ENCODE measurements around the gene KLHL12.

The KLHL12 gene

GRCh38 chr1:202857136-202857610 lies 69.9 kb downstream of the KLHL12 start:
- Histone ChIP-seq H3K27ac (ENCODE audit: low read length) (no peak overlapping the region), H3K36me3 (ENCODE audit: control insufficient read depth in 1 of 2, insufficient read depth in 2 of 2, low read length in 2 of 2) (no peaks in the 10 kb centered on the region), H3K9me3 (ENCODE audit: control insufficient read depth in 1 of 2, low read length in 2 of 2) (no peaks in the 10 kb centered on the region), H3K27me3 (ENCODE audit: low read depth, low read length) (no peaks in the 10 kb centered on the region), H3K4me1 (ENCODE audit: control insufficient read depth in 1 of 2, insufficient read depth in 2 of 2, low read length in 2 of 2) (peaks cover 0 to 20% of the 10 kb centered on the region in 2 donors), H3K4me3 (ENCODE audit: low read depth in 1 of 2, low read length in 2 of 2) (no peak overlapping the region)

GRCh38 chr1:202856014-202856413 lies 71.0 kb downstream of the KLHL12 start:
- peaks cover 0 to 12% of the 10 kb centered on the region in 2 donors for H3K4me1 ChIP-seq (ENCODE audit: control insufficient read depth in 1 of 2, insufficient read depth in 2 of 2, low read length in 2 of 2)
- no peaks in the 10 kb centered on the region for H3K36me3 ChIP-seq (ENCODE audit: control insufficient read depth in 1 of 2, insufficient read depth in 2 of 2, low read length in 2 of 2)
- no peak overlapping the region for H3K27ac ChIP-seq (ENCODE audit: low read length)
- no peak overlapping the region for H3K4me3 ChIP-seq (ENCODE audit: low read depth in 1 of 2, low read length in 2 of 2)
- no peaks in the 10 kb centered on the region for H3K9me3 ChIP-seq (ENCODE audit: control insufficient read depth in 1 of 2, low read length in 2 of 2)
- no peaks in the 10 kb centered on the region for H3K27me3 ChIP-seq (ENCODE audit: low read depth, low read length)

DNA sequence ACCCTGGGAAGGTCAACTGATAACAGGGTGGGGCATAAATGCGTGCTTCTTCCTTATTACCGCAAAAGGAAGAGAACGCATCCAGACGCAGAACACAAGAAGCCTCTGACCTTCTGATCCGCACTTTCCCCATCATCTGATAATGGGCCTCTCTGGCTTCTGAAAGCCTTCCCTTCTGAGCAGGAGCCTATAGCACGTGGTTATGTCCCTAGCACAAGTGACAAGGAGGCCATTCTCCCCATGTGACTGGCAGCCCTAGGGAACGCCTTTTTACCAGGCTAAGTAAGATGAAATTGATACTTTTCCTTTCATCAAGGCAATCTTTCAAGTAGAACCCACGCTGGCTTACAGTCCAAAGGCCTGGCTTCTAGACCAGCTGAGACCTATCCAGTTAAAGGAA lies 72.2 kb downstream of the KLHL12 start:
- H3K36me3 ChIP-seq (ENCODE audit: control insufficient read depth in 1 of 2, insufficient read depth in 2 of 2, low read length in 2 of 2), result no peaks in the 10 kb centered on the region
- no peak overlapping the region for H3K4me3 ChIP-seq (ENCODE audit: low read depth in 1 of 2, low read length in 2 of 2)
- H3K27me3 ChIP-seq (ENCODE audit: low read depth, low read length), result no peaks in the 10 kb centered on the region
- H3K27ac ChIP-seq (ENCODE audit: low read length), result no peak overlapping the region
- no peaks in the 10 kb centered on the region for H3K9me3 ChIP-seq (ENCODE audit: control insufficient read depth in 1 of 2, low read length in 2 of 2)
- peaks cover 0 to 7% of the 10 kb centered on the region in 2 donors for H3K4me1 ChIP-seq (ENCODE audit: control insufficient read depth in 1 of 2, insufficient read depth in 2 of 2, low read length in 2 of 2)

DNA sequence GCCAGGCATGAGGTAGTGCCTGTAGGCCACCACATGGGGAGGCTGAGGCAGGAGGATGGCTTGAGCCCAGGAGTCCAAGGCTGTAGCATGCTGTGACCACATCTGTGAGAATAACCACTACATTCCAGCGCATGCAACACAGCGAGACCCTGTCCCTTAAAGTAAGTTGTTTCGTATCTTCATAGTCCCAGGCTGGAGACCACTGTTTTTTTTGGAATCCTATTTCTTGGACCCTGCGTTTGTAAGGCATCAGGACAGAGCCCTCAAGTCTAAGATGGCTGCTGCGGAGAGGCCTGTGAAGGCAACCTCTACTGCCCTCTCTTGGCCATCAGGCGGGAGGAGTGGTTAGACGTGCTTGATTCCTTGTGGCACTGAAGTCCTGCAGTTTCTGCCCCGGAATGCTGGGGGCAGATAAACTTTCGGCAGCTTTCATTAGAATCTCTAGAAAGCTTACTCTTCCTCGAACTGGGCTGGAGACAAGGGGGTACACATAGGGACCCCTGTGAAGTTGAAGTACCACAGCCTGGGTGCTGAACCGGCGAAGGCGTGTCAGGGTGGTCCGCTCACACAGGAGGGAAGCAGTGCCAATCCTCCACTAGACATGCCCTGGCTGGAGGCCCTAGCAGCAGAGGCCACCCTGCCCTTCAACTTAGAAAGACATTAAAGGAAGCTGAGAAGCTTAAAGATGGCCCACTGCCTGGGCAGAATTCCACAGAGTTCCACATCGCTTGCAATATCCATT lies 74.7 kb downstream of the KLHL12 start:
- Histone ChIP-seq H3K4me1 (ENCODE audit: control insufficient read depth in 1 of 2, insufficient read depth in 2 of 2, low read length in 2 of 2) (no peaks in the 10 kb centered on the region), H3K36me3 (ENCODE audit: control insufficient read depth in 1 of 2, insufficient read depth in 2 of 2, low read length in 2 of 2) (no peaks in the 10 kb centered on the region), H3K9me3 (ENCODE audit: control insufficient read depth in 1 of 2, low read length in 2 of 2) (no peaks in the 10 kb centered on the region), H3K4me3 (ENCODE audit: low read depth in 1 of 2, low read length in 2 of 2) (no peak overlapping the region), H3K27me3 (ENCODE audit: low read depth, low read length) (no peaks in the 10 kb centered on the region), H3K27ac (ENCODE audit: low read length) (no peak overlapping the region)

GRCh38 chr1:202850593-202851362 lies 76.3 kb downstream of the KLHL12 start:
- Histone ChIP-seq H3K9me3 (ENCODE audit: control insufficient read depth in 1 of 2, low read length in 2 of 2) (no peaks in the 10 kb centered on the region), H3K36me3 (ENCODE audit: control insufficient read depth in 1 of 2, insufficient read depth in 2 of 2, low read length in 2 of 2) (no peaks in the 10 kb centered on the region), H3K27ac (ENCODE audit: low read length) (no peak overlapping the region), H3K4me1 (ENCODE audit: control insufficient read depth in 1 of 2, insufficient read depth in 2 of 2, low read length in 2 of 2) (no peaks in the 10 kb centered on the region), H3K27me3 (ENCODE audit: low read depth, low read length) (no peaks in the 10 kb centered on the region), H3K4me3 (ENCODE audit: low read depth in 1 of 2, low read length in 2 of 2) (no peak overlapping the region)

DNA sequence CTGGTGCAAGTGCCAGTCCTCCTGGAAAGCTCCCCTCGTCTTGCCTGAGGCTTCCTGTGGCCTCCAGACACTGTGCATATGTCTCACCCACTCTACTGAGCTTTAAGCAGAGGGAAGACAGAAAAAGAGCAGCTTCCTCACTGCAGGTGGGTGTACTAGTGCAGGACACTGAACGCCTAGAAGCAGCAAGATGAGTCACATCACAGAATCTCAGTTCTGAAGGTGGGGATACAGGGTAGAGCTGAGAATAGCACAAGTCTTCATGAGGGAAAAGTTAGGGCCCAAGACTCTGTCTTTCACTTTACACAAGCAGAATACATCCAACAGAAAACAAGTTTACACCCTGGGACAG lies 78.9 kb downstream of the KLHL12 start:
- H3K27ac ChIP-seq (ENCODE audit: low read length), result no peak overlapping the region
- H3K4me3 ChIP-seq (ENCODE audit: low read depth in 1 of 2, low read length in 2 of 2), result no peak overlapping the region
- no peaks in the 10 kb centered on the region for H3K4me1 ChIP-seq (ENCODE audit: control insufficient read depth in 1 of 2, insufficient read depth in 2 of 2, low read length in 2 of 2)
- H3K9me3 ChIP-seq (ENCODE audit: control insufficient read depth in 1 of 2, low read length in 2 of 2), result no peaks in the 10 kb centered on the region
- H3K36me3 ChIP-seq (ENCODE audit: control insufficient read depth in 1 of 2, insufficient read depth in 2 of 2, low read length in 2 of 2), result no peaks in the 10 kb centered on the region
- no peaks in the 10 kb centered on the region for H3K27me3 ChIP-seq (ENCODE audit: low read depth, low read length)

- Histone ChIP-seq H3K4me1 (ENCODE audit: control insufficient read depth in 1 of 2, insufficient read depth in 2 of 2, low read length in 2 of 2) (no peaks in the 10 kb centered on the region), H3K27me3 (ENCODE audit: low read depth, low read length) (no peaks in the 10 kb centered on the region), H3K4me3 (ENCODE audit: low read depth in 1 of 2, low read length in 2 of 2) (no peak overlapping the region), H3K9me3 (ENCODE audit: control insufficient read depth in 1 of 2, low read length in 2 of 2) (no peaks in the 10 kb centered on the region), H3K36me3 (ENCODE audit: control insufficient read depth in 1 of 2, insufficient read depth in 2 of 2, low read length in 2 of 2) (no peaks in the 10 kb centered on the region), H3K27ac (ENCODE audit: low read length) (no peak overlapping the region)
Measured at GRCh38 chr1:202844935-202845334, 82.1 kb downstream of the KLHL12 start.

GRCh38 chr1:202844259-202844658 lies 82.8 kb downstream of the KLHL12 start:
- Histone ChIP-seq H3K27me3 (ENCODE audit: low read depth, low read length) (no peaks in the 10 kb centered on the region), H3K27ac (ENCODE audit: low read length) (no peak overlapping the region), H3K4me1 (ENCODE audit: control insufficient read depth in 1 of 2, insufficient read depth in 2 of 2, low read length in 2 of 2) (no peaks in the 10 kb centered on the region), H3K9me3 (ENCODE audit: control insufficient read depth in 1 of 2, low read length in 2 of 2) (no peaks in the 10 kb centered on the region), H3K4me3 (ENCODE audit: low read depth in 1 of 2, low read length in 2 of 2) (no peak overlapping the region), H3K36me3 (ENCODE audit: control insufficient read depth in 1 of 2, insufficient read depth in 2 of 2, low read length in 2 of 2) (no peaks in the 10 kb centered on the region)

GRCh38 chr1:202843081-202843480 lies 84.0 kb downstream of the KLHL12 start:
- no peaks in the 10 kb centered on the region for H3K9me3 ChIP-seq (ENCODE audit: control insufficient read depth in 1 of 2, low read length in 2 of 2)
- H3K27ac ChIP-seq (ENCODE audit: low read length), result no peak overlapping the region
- H3K4me3 ChIP-seq (ENCODE audit: low read depth in 1 of 2, low read length in 2 of 2), result no peak overlapping the region
- no peaks in the 10 kb centered on the region for H3K36me3 ChIP-seq (ENCODE audit: control insufficient read depth in 1 of 2, insufficient read depth in 2 of 2, low read length in 2 of 2)
- no peaks in the 10 kb centered on the region for H3K4me1 ChIP-seq (ENCODE audit: control insufficient read depth in 1 of 2, insufficient read depth in 2 of 2, low read length in 2 of 2)
- H3K27me3 ChIP-seq (ENCODE audit: low read depth, low read length), result no peaks in the 10 kb centered on the region

Data from muscle layer of duodenum (tissue), 2 donors.